GM12878 (cell line): ENCODE measurements around the gene ATP5ME. TPM values are rescaled to one million over a fixed set of nuclear protein-coding genes. Genes with fewer than 3 reads are reported as not detected.

Experiments
- BCL11A ChIP-seq: IDR thresholded peaks from 2 replicates; pipeline ENCODE4 v1.6.1; 2011; ENCODE audit warnings: low read depth, low read length
- CEBPB ChIP-seq, 2 experiments: fragments of 150-350 bp in 1 of 2; IDR thresholded peaks; 2 replicates each; pipeline ENCODE4 v1.6.1; 2012 to 2014; ENCODE audit warnings: low read depth in 2 of 2, low read length in 2 of 2, borderline replicate concordance in 1 of 2, inconsistent platforms in 1 of 2
- CHD1 ChIP-seq: IDR thresholded peaks from 2 replicates; pipeline ENCODE4 v1.6.1; 2012; ENCODE audit warnings: low read depth, low read length, improper control_type of control experiment
- FOXM1 ChIP-seq: IDR thresholded peaks from 2 replicates; pipeline ENCODE4 v1.6.1; 2012; ENCODE audit warnings: low read depth, mild to moderate bottlenecking, inconsistent platforms, low read length, moderate library complexity
- POLR2AphosphoS2 ChIP-seq: IDR thresholded peaks from 2 replicates; pipeline ENCODE4 v1.6.1; 2011; ENCODE audit warnings: low read depth, mild to moderate bottlenecking, low read length, improper control_type of control experiment, moderate library complexity
- SIX5 ChIP-seq: IDR thresholded peaks from 2 replicates; pipeline ENCODE4 v1.6.1; 2011; ENCODE audit warnings: mild to moderate bottlenecking, low read depth, low read length, moderate library complexity; ENCODE audit not compliant: severe bottlenecking
- SMAD1 ChIP-seq: fragments of 450-650 bp; IDR thresholded peaks from 2 replicates; pipeline ENCODE4 v1.6.1; 2018; ENCODE audit warnings: mild to moderate bottlenecking, low read depth; ENCODE audit not compliant: partially characterized antibody
- SMC3 ChIP-seq: IDR thresholded peaks from 2 replicates; pipeline ENCODE4 v1.6.1; 2011; ENCODE audit warnings: low read length, improper control_type of control experiment, borderline replicate concordance
- SPI1 ChIP-seq: IDR thresholded peaks from 2 replicates; pipeline ENCODE4 v1.6.1; 2011; ENCODE audit warnings: low read depth, mild to moderate bottlenecking, low read length, moderate library complexity, borderline replicate concordance; ENCODE audit not compliant: insufficient read depth
- USF2 ChIP-seq: IDR thresholded peaks from 2 replicates; pipeline ENCODE4 v1.6.1; 2011; ENCODE audit warnings: low read depth, low read length, improper control_type of control experiment, borderline replicate concordance
- ZBTB40 ChIP-seq: fragments of 450-650 bp; IDR thresholded peaks from 2 replicates; pipeline ENCODE4 v1.6.1; 2016; ENCODE audit warnings: mild to moderate bottlenecking, moderate library complexity, borderline replicate concordance
- ZNF217 ChIP-seq: fragments of 450-650 bp; IDR thresholded peaks from 2 replicates; pipeline ENCODE4 v1.6.1; 2017; ENCODE audit warnings: antibody characterized with exemption, mild to moderate bottlenecking
- polyA plus RNA-seq, 11 experiments: library from polyadenylated mRNA; depleted of rRNA in 4 of 11; unstranded in 6 of 11; stranded (reverse) in 5 of 11; fragments of >200 nt; fragmentation: Nextera tagmentation in 4 of 11; fragmentation: Illumina TruSeq in 1 of 11; extraction: Ambion mirVana in 4 of 11; extraction: Trizol in 1 of 11; gene quantifications; 1 replicate in 1 of 11; 2 replicates in 10 of 11; pipeline versions ENCODE4 v1.2.1 to v1.2.3, GENCODE V29; 2011 to 2016; ENCODE audit warnings: inconsistent platforms in 2 of 11, missing spikeins in 2 of 11, low read depth in 1 of 11
- total RNA-seq, 4 experiments: library from RNA; depleted of rRNA in 3 of 4; stranded (reverse); fragments of >200 nt in 3 of 4; fragmentation: Illumina TruSeq in 1 of 4; extraction: Trizol in 1 of 4; gene quantifications; 2 replicates each; pipeline versions ENCODE4 v1.2.1 to v1.2.3, GENCODE V29; 2013 to 2021
- TF ChIP-seq, protein P1 (sequence below): fragments of 450-650 bp; IDR thresholded peaks from 2 replicates; pipeline ENCODE4 v1.6.1; 2017; ENCODE audit warnings: antibody characterized with exemption, mild to moderate bottlenecking, moderate library complexity
- TF ChIP-seq, protein P2 (sequence below): IDR thresholded peaks from 2 replicates; pipeline ENCODE4 v1.6.1; 2012; ENCODE audit warnings: low read depth, low read length, improper control_type of control experiment
- TF ChIP-seq, protein P3 (sequence below): fragments of 450-650 bp; IDR thresholded peaks from 2 replicates; pipeline ENCODE4 v1.6.1; 2017; ENCODE audit warnings: mild to moderate bottlenecking, low read depth, inconsistent platforms; ENCODE audit not compliant: poor library complexity, severe bottlenecking

Gene ATP5ME
- total and polyA plus RNA-seq, 10 of the 15 experiments (the other 5 are each of a cell fraction or from before 2014, with no cell fraction given) = 279 to 2,374 (median 509) TPM

DNA sequence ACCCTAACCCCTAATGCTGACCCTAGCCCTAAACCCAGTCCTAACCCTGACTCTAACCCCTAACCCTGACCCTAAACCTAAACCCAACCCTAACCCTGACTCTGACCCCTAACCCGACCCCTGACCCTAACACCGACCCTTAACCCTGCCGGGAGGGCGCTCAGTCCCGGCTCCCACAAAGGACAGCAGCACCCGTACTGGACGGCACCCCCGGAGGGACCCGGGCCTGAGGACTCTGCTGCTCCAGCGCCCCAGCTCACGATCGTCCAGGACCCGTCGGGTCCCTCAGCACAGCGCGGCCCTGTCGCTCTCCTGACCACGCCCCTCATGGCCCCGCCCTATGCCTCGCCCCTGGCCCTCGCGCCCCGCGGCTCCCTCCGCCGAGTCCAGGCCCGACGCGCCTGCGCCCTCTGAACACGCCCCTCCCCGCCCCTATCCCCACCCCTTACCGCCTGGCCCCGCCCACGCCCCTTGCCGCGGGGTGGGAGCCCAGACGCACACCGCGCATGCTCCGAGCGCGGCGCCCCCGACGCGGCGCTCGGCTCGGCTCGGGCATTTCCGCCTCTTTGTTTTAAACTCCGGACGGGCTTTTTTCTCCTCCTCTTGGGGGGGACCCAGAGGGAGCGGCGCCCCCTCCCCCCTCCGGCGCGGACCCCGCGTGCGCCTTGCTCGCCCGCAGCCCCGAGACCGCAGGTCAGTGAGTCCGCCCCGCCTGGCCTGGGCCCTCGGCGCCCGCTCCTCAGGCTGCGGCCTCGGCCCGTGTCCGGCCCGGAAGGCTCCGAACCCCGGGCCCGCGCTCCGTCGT lies 31.4 kb upstream of the ATP5ME start, which contains the start of gene PCGF3 (continued):
- TF ChIP-seq ZBTB40 (no peak), FOXM1 (no peak), CEBPB (IDR thresholded peaks at IDR 0.05; ENCODE audit: borderline replicate concordance in 1 of 2, low read depth in 2 of 2, low read length in 2 of 2) (no peak), SPI1 (no peak), BCL11A (no peak), SMAD1 (no peak), USF2 (no peak), POLR2AphosphoS2 (no peak), CHD1 (no peak), SIX5 (no peak), SMC3 (no peak), ZNF217 (no peak)
- TF ChIP-seq, protein P1, sequence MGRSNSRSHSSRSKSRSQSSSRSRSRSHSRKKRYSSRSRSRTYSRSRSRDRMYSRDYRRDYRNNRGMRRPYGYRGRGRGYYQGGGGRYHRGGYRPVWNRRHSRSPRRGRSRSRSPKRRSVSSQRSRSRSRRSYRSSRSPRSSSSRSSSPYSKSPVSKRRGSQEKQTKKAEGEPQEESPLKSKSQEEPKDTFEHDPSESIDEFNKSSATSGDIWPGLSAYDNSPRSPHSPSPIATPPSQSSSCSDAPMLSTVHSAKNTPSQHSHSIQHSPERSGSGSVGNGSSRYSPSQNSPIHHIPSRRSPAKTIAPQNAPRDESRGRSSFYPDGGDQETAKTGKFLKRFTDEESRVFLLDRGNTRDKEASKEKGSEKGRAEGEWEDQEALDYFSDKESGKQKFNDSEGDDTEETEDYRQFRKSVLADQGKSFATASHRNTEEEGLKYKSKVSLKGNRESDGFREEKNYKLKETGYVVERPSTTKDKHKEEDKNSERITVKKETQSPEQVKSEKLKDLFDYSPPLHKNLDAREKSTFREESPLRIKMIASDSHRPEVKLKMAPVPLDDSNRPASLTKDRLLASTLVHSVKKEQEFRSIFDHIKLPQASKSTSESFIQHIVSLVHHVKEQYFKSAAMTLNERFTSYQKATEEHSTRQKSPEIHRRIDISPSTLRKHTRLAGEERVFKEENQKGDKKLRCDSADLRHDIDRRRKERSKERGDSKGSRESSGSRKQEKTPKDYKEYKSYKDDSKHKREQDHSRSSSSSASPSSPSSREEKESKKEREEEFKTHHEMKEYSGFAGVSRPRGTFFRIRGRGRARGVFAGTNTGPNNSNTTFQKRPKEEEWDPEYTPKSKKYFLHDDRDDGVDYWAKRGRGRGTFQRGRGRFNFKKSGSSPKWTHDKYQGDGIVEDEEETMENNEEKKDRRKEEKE = no peak
- TF ChIP-seq, protein P2, sequence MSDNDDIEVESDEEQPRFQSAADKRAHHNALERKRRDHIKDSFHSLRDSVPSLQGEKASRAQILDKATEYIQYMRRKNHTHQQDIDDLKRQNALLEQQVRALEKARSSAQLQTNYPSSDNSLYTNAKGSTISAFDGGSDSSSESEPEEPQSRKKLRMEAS = peak; percentile 31; the same call in 1 of the 2 replicates
- TF ChIP-seq, protein P3, sequence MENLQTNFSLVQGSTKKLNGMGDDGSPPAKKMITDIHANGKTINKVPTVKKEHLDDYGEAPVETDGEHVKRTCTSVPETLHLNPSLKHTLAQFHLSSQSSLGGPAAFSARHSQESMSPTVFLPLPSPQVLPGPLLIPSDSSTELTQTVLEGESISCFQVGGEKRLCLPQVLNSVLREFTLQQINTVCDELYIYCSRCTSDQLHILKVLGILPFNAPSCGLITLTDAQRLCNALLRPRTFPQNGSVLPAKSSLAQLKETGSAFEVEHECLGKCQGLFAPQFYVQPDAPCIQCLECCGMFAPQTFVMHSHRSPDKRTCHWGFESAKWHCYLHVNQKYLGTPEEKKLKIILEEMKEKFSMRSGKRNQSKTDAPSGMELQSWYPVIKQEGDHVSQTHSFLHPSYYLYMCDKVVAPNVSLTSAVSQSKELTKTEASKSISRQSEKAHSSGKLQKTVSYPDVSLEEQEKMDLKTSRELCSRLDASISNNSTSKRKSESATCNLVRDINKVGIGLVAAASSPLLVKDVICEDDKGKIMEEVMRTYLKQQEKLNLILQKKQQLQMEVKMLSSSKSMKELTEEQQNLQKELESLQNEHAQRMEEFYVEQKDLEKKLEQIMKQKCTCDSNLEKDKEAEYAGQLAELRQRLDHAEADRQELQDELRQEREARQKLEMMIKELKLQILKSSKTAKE = no peak
